Esophagus muscularis mucosa (tissue), 4 donors: ENCODE measurements around the gene FADS3. TPM values are rescaled to one million over a fixed set of nuclear protein-coding genes. Genes with fewer than 3 reads are reported as not detected.
A peak's percentile ranks its signal among the peaks of the same experiment; 100 is the strongest.

ENCODE experiments used
- DNase-seq: peaks from one replicate; pipeline ENCODE4 v3.0.0-alpha.2; 2017; ENCODE audit errors: extremely low spot score
- H3K27ac ChIP-seq, 4 donors: fragments of 200-600 bp; sonication (generic); replicated peaks in 1 of 4; 1 replicate in 3 of 4; 2 replicates in 1 of 4; pipeline ENCODE4 v1.5.1; 2016 to 2019; ENCODE audit warnings: mild to moderate bottlenecking in 1 of 4
- H3K27me3 ChIP-seq, 4 donors: fragments of 200-600 bp; sonication (generic); one replicate each; pipeline versions ENCODE4 v1.5.1 to v1.6.0; 2016 to 2019
- H3K36me3 ChIP-seq, 4 donors: fragments of 200-600 bp; sonication (generic); one replicate each; pipeline ENCODE4 v1.5.1; 2016 to 2019
- H3K4me1 ChIP-seq, 4 donors: fragments of 200-600 bp; sonication (generic); one replicate each; pipeline ENCODE4 v1.5.1; 2016 to 2019
- H3K4me3 ChIP-seq, 4 donors: fragments of 200-600 bp; sonication (generic); 1 replicate in 2 of 4; 2 replicates in 2 of 4; pipeline ENCODE4 v1.5.1; 2016 to 2019; ENCODE audit warnings: mild to moderate bottlenecking in 4 of 4, moderate library complexity in 1 of 4
- H3K9me3 ChIP-seq, 4 donors: fragments of 200-600 bp; sonication (generic); 1 replicate in 3 of 4; 2 replicates in 1 of 4; pipeline ENCODE4 v1.5.1; 2016 to 2019
- CTCF ChIP-seq, 3 experiments: fragments of 200-600 bp in 2 of 3; fragments of 450-650 bp in 1 of 3; sonication (generic) in 2 of 3; IDR thresholded peaks; one replicate each; pipeline ENCODE4 v1.5.1; 2017 to 2019; ENCODE audit warnings: antibody characterized with exemption in 3 of 3, mild to moderate bottlenecking in 2 of 3, moderate library complexity in 1 of 3
- EP300 ChIP-seq: sonication (generic); formaldehyde crosslinking; IDR thresholded peaks from one replicate; pipeline ENCODE4 v1.6.1; 2017; ENCODE audit warnings: antibody characterized with exemption
- POLR2A ChIP-seq: fragments of 450-650 bp; IDR thresholded peaks from one replicate; pipeline ENCODE4 v1.6.1; 2017; ENCODE audit warnings: antibody characterized with exemption, moderate library complexity, mild to moderate bottlenecking, low read depth
- POLR2AphosphoS5 ChIP-seq, 2 donors: sonication (generic); formaldehyde crosslinking; IDR thresholded peaks; one replicate each; pipeline ENCODE4 v1.6.1; 2017; ENCODE audit warnings: antibody characterized with exemption in 2 of 2
- WGBS: methylation state at CpG from one replicate; pipeline ENCODE4 v1.1.5; 2018; 5-methylcytosine and 5-hydroxymethylcytosine counted together
- intact Hi-C: fragments of 100-400 bp; cut with DNase I; formaldehyde crosslinking; loops from one replicate; pipeline ENCODE4 v1.15.1; 2023
- total RNA-seq, 4 donors: library from RNA; depleted of rRNA; stranded (reverse); fragments of >200 nt; gene quantifications; one replicate each; pipeline versions ENCODE4 v1.1.0 to v1.2.1, GENCODE V29; 2016

The FADS3 gene
- total RNA-seq, 4 donors from 2014 or later = 42.4 to 103 (median 57.8) TPM

- TF ChIP-seq EP300 (no peak), POLR2A (no peak), POLR2AphosphoS5 (IDR thresholded peaks at IDR 0.05) (no peak), CTCF (IDR thresholded peaks at IDR 0.05) (no peak)
- intact Hi-C loops = loop anchor here (5.0 kb wide), 1 partner anchor 73 kb away; the partner anchor contains the start of gene FTH1
- Histone ChIP-seq H3K36me3 (peaks cover 0 to 29% (median 0%) of the 10 kb centered on the region in 4 donors), H3K4me3 (no peak overlapping the region), H3K27me3 (no peaks in the 10 kb centered on the region), H3K4me1 (peaks cover 22 to 43% (median 37%) of the 10 kb centered on the region in 4 donors), H3K9me3 (no peaks in the 10 kb centered on the region), H3K27ac (peak overlapping the region; percentile 33 to 95 (median 72))
- WGBS = 50% methylated on average over 5 of the region's 5 CpGs
- no peak for DNase-seq
These were observed 2.6 kb upstream of the FADS3 start for GRCh38 chr11:61893981-61894380.

DNA sequence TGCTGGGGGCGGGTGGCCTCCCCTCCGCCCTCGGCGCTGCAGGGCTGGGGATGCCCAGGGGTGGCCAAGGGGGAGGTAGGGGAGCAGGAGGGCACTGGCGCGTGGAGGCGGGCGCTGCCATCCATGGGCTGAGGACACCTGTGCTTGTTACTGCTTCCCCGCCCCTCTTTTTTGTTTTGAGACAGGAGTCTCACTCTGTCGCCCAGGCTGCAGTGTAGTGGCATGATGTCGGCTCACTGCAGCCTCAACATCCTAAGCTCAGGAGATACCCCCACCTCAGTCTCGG lies 683 bp upstream of the FADS3 start:
- no peak for DNase-seq
- 50% methylated on average over 4 of the region's 12 CpGs for WGBS
- H3K27ac ChIP-seq = peak overlapping the region; percentile 88 to 96 (median 94)
- peaks cover 0 to 11% (median 0%) of the 10 kb centered on the region in 4 donors for H3K36me3 ChIP-seq
- TF ChIP-seq CTCF (IDR thresholded peaks at IDR 0.05) (no peak), POLR2A (no peak), POLR2AphosphoS5 (IDR thresholded peaks at IDR 0.05) (no peak), EP300 (no peak)
- H3K27me3 ChIP-seq = no peaks in the 10 kb centered on the region
- no peaks in the 10 kb centered on the region for H3K9me3 ChIP-seq
- intact Hi-C loops = loop anchor here (5.0 kb wide), 1 partner anchor 75 kb away; the partner anchor contains the start of gene FTH1
- H3K4me1 ChIP-seq = peaks cover 35 to 49% (median 45%) of the 10 kb centered on the region in 4 donors
- H3K4me3 ChIP-seq = peak overlapping the region; percentile 84 to 93 (median 88)

DNA sequence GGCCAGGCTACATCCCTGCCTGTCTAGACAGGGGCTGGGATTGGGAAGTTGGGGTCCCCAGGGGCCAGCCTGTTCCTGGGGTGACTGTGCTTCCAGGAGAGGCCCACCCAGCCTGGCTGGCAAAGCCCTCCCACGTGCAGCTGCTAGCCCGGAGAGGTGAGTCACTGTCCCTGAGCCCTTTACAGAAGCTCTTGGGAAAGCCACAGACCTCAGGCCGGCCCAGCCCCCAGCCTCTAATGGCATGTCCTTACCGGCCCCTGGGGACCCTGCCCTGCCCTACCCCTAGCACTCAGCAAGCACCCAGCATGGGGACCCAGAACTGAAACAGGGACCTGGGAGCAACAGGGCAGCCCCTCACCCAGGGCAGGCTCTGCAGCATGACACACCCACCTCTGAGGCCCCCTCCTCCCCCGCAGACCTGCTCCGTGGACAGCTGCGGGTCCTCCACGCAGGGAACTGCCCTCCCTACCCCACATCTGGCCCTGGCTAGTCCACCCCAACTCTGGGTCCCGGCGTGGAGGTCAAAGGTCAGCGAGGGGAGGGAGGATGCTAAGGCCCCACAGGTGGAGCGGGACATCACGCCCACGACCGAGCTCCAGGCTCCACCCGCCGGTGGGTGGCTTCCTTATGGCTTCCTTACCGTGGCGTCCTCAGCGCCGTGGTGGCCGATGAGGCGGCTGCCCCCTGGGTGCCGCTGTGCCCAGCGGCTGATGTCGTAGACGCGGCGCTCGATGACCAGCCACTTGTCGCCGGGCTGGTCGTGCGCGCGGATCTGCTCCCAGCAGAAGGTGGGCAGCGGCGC lies 615 bp downstream of the FADS3 start:
- H3K27me3 ChIP-seq = no peaks in the 10 kb centered on the region
- peaks cover 39 to 60% (median 53%) of the 10 kb centered on the region in 4 donors for H3K4me1 ChIP-seq
- no CpG with 5 or more reads among the region's 38 CpGs for WGBS
- H3K4me3 ChIP-seq = peak overlapping the region; percentile 84 to 93 (median 88)
- H3K36me3 ChIP-seq = peaks cover 0 to 4% (median 0%) of the 10 kb centered on the region in 4 donors
- no peak for DNase-seq
- TF ChIP-seq EP300 (no peak), POLR2AphosphoS5 (IDR thresholded peaks at IDR 0.05) (peak in 1 of 2 donors; percentile 25), CTCF (IDR thresholded peaks at IDR 0.05) (no peak), POLR2A (no peak)
- intact Hi-C loops = loop anchor here (5.0 kb wide), 1 partner anchor 77 kb away; the partner anchor contains the start of gene FTH1
- peak overlapping the region; percentile 88 to 96 (median 94) for H3K27ac ChIP-seq
- no peaks in the 10 kb centered on the region for H3K9me3 ChIP-seq

- 93% methylated on average over 10 of the region's 10 CpGs for WGBS
These were observed 1.5 kb downstream of the FADS3 start for GRCh38 chr11:61889831-61890230.

More at GRCh38 chr11:61889831-61890230, 1.5 kb downstream of the FADS3 start:
- intact Hi-C loops = loop anchor here (5.0 kb wide), 1 partner anchor 77 kb away; the partner anchor contains the start of gene FTH1
- Histone ChIP-seq H3K27me3 (no peaks in the 10 kb centered on the region), H3K27ac (peak overlapping the region; percentile 88 to 96 (median 94)), H3K4me3 (peak overlapping the region; percentile 84 to 93 (median 88)), H3K36me3 (no peaks in the 10 kb centered on the region), H3K4me1 (peaks cover 46 to 66% (median 54%) of the 10 kb centered on the region in 4 donors), H3K9me3 (no peaks in the 10 kb centered on the region)
- no peak for DNase-seq
- no peak for TF ChIP-seq POLR2AphosphoS5 (IDR thresholded peaks at IDR 0.05)
- no peak for TF ChIP-seq POLR2A
- no peak for TF ChIP-seq EP300
- no peak for TF ChIP-seq CTCF (IDR thresholded peaks at IDR 0.05)
